Skeletal muscle cell (primary cell): ENCODE measurements around the gene ZNF264.
"Not testable (repeated sequence)": the region's sequence is repeated elsewhere in the genome, so short reads cannot be mapped to it uniquely, and the experiment has no call there.

Experiments
- DNase-seq: peaks from one replicate; pipeline ENCODE4 v3.0.0-alpha.2; 2010; ENCODE audit warnings: low read depth
- H3K4me3 ChIP-seq: 2 replicates; pipeline ENCODE4 v1.5.1; 2011; ENCODE audit warnings: low read depth, mild to moderate bottlenecking, control low read depth, low read length, moderate library complexity

Gene ZNF264

GRCh38 chr19:57242821-57243220 lies 51.5 kb downstream of the ZNF264 start:
- no peak for DNase-seq
- no peak overlapping the region for H3K4me3 ChIP-seq

DNA sequence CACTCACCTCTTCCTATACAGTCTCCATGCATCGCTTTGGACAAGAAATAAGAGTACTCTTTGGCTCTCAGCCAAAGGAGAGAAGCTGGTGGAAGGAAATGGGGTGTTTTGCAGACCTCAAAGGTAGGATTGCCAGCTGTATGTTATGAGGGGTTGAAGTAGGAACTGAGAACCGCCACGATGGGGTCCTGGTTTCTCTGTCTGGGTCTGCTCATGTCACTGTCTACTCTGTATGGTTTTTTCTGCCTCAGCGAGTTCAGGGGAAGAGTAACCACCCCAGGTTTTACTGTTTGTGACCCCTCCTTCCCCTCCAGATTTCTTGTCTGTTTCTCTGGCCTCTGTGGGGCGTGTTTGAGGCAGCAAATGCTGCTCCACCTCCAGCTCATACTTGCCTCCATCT lies 53.2 kb downstream of the ZNF264 start:
- no peak for DNase-seq
- H3K4me3 ChIP-seq: no peak overlapping the region

DNA sequence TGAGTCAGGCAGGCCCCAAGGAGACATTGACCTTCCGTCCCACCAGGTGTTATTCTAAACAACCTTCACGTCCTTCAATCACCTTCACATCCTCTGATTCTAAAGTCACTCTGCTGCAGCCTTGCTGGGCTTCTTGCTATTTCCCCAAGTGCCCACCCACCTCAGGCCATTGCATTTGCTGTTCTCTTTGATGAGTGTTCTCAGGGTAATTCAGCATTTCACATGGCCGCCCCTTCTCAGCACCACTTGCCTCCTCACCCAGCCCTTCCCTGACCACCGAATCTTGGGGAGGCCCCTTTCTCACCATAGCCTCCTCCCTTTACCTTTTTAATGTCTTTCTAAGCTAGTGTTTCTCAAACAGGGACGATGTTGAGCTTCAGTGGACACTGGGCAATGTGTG lies 53.8 kb downstream of the ZNF264 start:
- DNase-seq: no peak
- H3K4me3 ChIP-seq: no peak overlapping the region

GRCh38 chr19:57245959-57246358 lies 54.7 kb downstream of the ZNF264 start:
- no peak for DNase-seq
- H3K4me3 ChIP-seq: no peak overlapping the region

DNA sequence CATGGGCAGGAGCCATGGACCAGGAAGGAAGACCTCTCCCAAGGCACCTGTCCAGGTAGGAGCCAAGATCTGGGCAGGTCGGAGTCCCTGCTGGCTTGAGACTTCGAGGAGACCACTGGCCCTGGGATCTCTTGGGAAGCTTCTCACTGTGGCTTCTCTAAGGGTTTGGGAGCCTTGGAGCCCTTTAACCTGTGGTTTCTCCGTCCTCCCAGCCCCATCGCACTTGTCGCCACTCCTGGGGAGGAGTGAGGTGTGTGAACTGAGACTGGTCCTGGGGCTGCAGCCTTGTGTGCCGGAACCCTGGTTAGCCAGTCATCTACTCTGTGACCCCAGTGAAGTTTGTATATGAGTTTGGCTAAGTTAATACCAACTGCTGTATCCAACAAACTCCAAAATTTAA lies 57.3 kb downstream of the ZNF264 start:
- no peak for DNase-seq
- no peak overlapping the region for H3K4me3 ChIP-seq

DNA sequence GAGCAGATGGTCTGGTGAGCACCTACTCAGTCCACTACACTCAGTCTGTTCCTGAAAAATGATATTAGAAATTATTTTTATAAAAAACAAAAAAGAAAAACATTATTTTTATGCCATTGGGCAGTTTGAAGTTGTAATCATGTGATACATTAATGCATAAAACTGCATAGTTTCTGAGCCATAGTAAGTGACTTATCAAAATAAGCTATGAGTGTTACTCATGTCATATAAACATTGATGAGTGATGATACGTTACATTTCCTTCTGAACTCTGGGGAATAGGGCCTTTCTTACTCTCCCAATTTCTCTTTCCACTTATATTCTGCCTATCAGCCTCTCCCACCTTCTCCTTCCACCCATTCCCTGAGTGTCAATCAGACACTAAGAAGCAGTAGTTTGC lies 58.0 kb downstream of the ZNF264 start:
- no peak for DNase-seq
- H3K4me3 ChIP-seq: no peak overlapping the region

DNA sequence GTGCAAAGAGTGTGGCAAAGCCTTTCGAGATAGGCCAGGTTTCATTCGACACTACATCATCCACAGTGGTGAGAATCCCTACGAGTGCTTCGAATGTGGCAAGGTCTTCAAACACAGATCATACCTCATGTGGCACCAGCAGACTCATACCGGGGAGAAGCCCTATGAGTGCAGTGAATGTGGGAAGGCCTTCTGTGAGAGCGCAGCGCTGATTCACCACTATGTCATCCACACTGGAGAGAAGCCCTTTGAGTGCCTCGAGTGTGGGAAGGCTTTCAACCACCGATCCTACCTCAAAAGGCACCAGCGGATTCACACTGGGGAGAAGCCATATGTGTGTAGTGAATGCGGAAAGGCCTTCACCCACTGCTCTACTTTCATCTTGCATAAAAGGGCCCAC lies 62.5 kb downstream of the ZNF264 start:
- not testable (repeated sequence) for DNase-seq, H3K4me3 ChIP-seq

DNA sequence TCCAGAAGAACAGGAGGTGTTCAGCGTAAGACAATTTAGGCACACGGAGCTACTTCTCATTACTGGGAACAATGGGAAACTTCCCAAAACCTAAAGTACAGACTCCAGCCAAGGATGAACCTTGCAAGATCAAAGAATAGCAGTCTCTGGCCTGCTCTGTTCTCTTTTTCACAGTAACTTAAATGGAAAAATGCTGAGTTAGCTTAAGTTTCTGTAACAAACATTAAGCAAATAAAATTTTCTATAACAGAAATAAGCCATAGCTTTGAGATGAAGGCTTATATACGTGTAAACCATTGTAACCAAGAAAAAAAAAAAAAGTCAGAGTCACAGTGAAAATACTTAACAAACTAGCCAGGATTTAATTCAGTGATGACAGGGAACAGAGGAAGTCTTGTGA lies 70.7 kb downstream of the ZNF264 start:
- H3K4me3 ChIP-seq: no peak overlapping the region
- DNase-seq: no peak

DNA sequence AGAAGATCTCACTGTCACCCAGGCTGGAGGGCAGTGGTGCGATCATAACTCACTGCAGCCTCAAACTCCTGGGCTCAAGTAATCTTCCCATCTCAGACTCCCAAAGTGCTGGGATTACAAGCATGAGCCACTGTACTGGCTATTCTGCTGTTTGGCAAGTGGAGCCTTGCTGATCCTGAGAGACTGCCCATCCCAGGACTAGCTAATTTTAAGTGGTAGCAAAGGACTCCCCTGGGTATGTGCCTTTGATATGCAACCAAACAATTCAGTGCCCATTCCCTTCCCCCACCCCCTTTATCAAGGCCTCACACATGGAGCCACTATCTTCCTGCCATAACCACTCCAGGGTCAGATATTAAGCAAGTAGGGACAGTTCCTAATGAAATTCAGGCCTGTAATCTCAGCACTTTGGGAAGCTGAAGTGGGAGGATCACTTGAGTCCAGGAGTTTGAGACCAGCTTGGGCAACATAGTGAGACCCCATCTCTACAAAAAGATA lies 72.0 kb downstream of the ZNF264 start:
- DNase-seq: no peak
- H3K4me3 ChIP-seq: no peak overlapping the region

DNA sequence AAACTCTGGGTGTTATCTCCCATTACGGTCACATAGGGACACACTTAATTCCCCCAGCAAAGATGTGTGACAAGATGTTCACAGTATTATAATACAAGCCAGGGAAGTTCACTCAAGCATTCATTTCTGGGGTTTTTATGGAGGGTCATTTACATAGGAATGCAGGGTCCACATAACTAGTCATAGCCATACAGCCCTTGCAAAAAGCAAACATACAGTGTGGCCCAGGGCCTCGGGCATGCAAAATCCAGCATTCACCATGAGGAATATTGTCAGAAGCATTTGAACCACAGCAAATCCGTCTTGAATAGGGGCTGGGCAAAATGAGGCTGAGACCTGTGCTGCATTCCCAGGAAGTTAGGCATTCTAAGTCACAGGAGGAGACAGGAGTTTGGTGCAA lies 76.0 kb downstream of the ZNF264 start:
- H3K4me3 ChIP-seq: no peak overlapping the region
- DNase-seq: no peak

- no peak overlapping the region for H3K4me3 ChIP-seq
- DNase-seq: peak; percentile 53
Measured at GRCh38 chr19:57269515-57270250, 78.4 kb downstream of the ZNF264 start.

DNA sequence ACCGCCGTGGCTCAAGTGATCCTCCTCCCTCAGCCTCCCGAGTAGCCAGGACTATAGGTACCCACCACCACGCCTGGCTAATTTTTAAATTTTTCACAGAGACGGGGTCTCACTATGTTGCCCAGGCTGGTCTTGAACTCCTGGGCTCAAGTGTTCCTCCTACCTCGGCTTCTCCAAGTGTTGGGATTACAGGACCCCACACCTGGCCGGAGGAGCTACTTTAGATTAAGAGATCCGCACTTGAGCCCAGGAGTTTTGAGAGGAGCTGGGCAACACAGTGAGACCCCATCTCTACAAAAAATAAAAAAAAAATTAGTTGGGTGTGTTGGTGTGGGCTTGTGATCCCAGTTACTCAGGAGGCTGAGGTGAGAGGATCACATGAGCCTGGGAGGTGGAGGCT lies 80.0 kb downstream of the ZNF264 start:
- H3K4me3 ChIP-seq: no peak overlapping the region
- no peak for DNase-seq
